PC-3 (cell line): ENCODE data around the gene TMEM51. TPM values are rescaled to one million over a fixed set of nuclear protein-coding genes. Genes with fewer than 3 reads are reported as not detected.

Experiments used
- ATAC-seq: fragments of 200-7000 bp; cut with Tn5 transposase; 2 replicates; pipeline ENCODE4 v1.9.1; 2020; ENCODE audit warnings: mild to moderate bottlenecking, moderate library complexity
- BruUV-seq: library from RNA; stranded (reverse); fragments of 400-500 nt; replicated peaks from 2 replicates; lab custom pipeline; 2021; lab: Mats Ljungman, UMichigan
- CTCF ChIA-PET: fragments of 300-600 bp; sonication (Branson Sonifier 250); formaldehyde crosslinking; loops from one replicate; lab custom pipeline; 2022; ENCODE audit warnings: antibody characterized with exemption; lab: Charles Lee
- POLR2A ChIA-PET: fragments of 300-600 bp; sonication (Branson Sonifier 250); formaldehyde crosslinking; loops from one replicate; lab custom pipeline; 2022; ENCODE audit warnings: antibody characterized with exemption; ENCODE audit not compliant: unreplicated experiment; lab: Charles Lee
- DNase-seq: peaks from one replicate; pipeline ENCODE4 v3.0.0-alpha.2; 2015
- H2AFZ ChIP-seq: fragments of 300-600 bp; sonication (generic); 2 replicates; pipeline ENCODE4 v1.6.0; 2016; ENCODE audit warnings: antibody characterized with exemption, low read length
- H3F3A ChIP-seq: fragments of 300-600 bp; sonication (generic); one replicate; pipeline ENCODE4 v1.6.0; 2017; ENCODE audit warnings: antibody characterized with exemption, low read length, control low read depth, mild to moderate bottlenecking; ENCODE audit not compliant: unreplicated experiment
- H3K27ac ChIP-seq: fragments of 300-600 bp; sonication (generic); 2 replicates; pipeline ENCODE4 v1.5.1; 2016; ENCODE audit warnings: mild to moderate bottlenecking, low read length
- H3K27me3 ChIP-seq: fragments of 300-600 bp; sonication (generic); 2 replicates; pipeline ENCODE4 v1.6.1; 2016; ENCODE audit warnings: low read length, mixed read lengths
- H3K36me3 ChIP-seq: fragments of 300-600 bp; sonication (generic); 2 replicates; pipeline ENCODE4 v1.6.1; 2016; ENCODE audit warnings: low read depth, mixed run types, low read length, mixed read lengths
- H3K4me1 ChIP-seq: fragments of 300-600 bp; sonication (generic); 2 replicates; pipeline ENCODE4 v1.5.1; 2016; ENCODE audit warnings: low read length; ENCODE audit not compliant: insufficient read depth
- H3K4me2 ChIP-seq: fragments of 300-600 bp; sonication (generic); 2 replicates; pipeline ENCODE4 v1.6.0; 2016; ENCODE audit warnings: low read length
- H3K4me3 ChIP-seq: fragments of 300-600 bp; sonication (generic); 2 replicates; pipeline ENCODE4 v1.5.1; 2016; ENCODE audit warnings: mild to moderate bottlenecking, low read length, mixed read lengths
- H3K79me2 ChIP-seq: fragments of 300-600 bp; sonication (generic); 2 replicates; pipeline ENCODE4 v1.6.1; 2017; ENCODE audit warnings: low read length, mixed read lengths
- H3K9ac ChIP-seq: fragments of 300-600 bp; sonication (generic); 2 replicates; pipeline ENCODE4 v1.6.0; 2016; ENCODE audit warnings: mild to moderate bottlenecking, low read length
- H3K9me2 ChIP-seq: fragments of 300-600 bp; sonication (generic); replicated peaks from 2 replicates; pipeline ENCODE4 v1.6.1; 2016; ENCODE audit warnings: mixed run types, low read length, mixed read lengths
- H3K9me3 ChIP-seq: fragments of 300-600 bp; sonication (generic); 2 replicates; pipeline ENCODE4 v1.6.1; 2016; ENCODE audit warnings: low read length, mixed read lengths
- H4K20me1 ChIP-seq: fragments of 300-600 bp; sonication (generic); 2 replicates; pipeline ENCODE4 v1.6.1; 2016; ENCODE audit warnings: low read length, mixed read lengths
- EZH2 ChIP-seq: fragments of 300-600 bp; sonication (generic); IDR thresholded peaks from one replicate; pipeline ENCODE4 v1.6.1; 2017; ENCODE audit warnings: antibody characterized with exemption, mild to moderate bottlenecking, low read length; ENCODE audit not compliant: unreplicated experiment
- EZH2phosphoT487 ChIP-seq: fragments of 300-600 bp; sonication (generic); IDR thresholded peaks from 2 replicates; pipeline ENCODE4 v1.6.1; 2018; ENCODE audit warnings: mild to moderate bottlenecking, antibody characterized with exemption, low read length, borderline replicate concordance
- intact Hi-C: fragments of 100-400 bp; cut with micrococcal nuclease; formaldehyde crosslinking; loops from 2 replicates; pipeline ENCODE4 v1.9.0; 2023
- total RNA-seq: library from RNA; depleted of rRNA; stranded (reverse); fragments of >200 nt; gene quantifications from 2 replicates; pipeline ENCODE4 v1.2.3, GENCODE V29; 2014
- TF ChIP-seq, protein P1 (sequence below): fragments of 300-600 bp; sonication (generic); conservative IDR thresholded peaks from 2 replicates; pipeline ENCODE4 v1.5.1; 2017; ENCODE audit warnings: antibody characterized with exemption, low read depth, mild to moderate bottlenecking, low read length

The TMEM51 gene
- total RNA-seq, 1 experiment from 2014 or later, result 20.8 TPM

GRCh38 chr1:15150376-15150775, 3.2 kb upstream of the TMEM51 start:
- DNase-seq (no peak), ATAC-seq (no peak)
- Histone ChIP-seq H3F3A (no peaks in the 10 kb centered on the region), H2AFZ (no peak overlapping the region), H3K79me2 (peaks cover 17% of the 10 kb centered on the region), H3K9ac (no peak overlapping the region), H3K9me2 (no peaks in the 10 kb centered on the region), H3K4me3 (no peak overlapping the region), H3K9me3 (no peaks in the 10 kb centered on the region), H3K27me3 (no peaks in the 10 kb centered on the region), H3K4me1 (peaks cover 21% of the 10 kb centered on the region), H3K27ac (no peak overlapping the region), H3K36me3 (no peaks in the 10 kb centered on the region), H3K4me2 (no peak overlapping the region), H4K20me1 (no peaks in the 10 kb centered on the region)
- BruUV-seq, result no TSS peak
- POLR2A ChIA-PET, result no interaction called here
- no peak for TF ChIP-seq EZH2phosphoT487
- TF ChIP-seq EZH2, result no peak
- TF ChIP-seq, protein P1, sequence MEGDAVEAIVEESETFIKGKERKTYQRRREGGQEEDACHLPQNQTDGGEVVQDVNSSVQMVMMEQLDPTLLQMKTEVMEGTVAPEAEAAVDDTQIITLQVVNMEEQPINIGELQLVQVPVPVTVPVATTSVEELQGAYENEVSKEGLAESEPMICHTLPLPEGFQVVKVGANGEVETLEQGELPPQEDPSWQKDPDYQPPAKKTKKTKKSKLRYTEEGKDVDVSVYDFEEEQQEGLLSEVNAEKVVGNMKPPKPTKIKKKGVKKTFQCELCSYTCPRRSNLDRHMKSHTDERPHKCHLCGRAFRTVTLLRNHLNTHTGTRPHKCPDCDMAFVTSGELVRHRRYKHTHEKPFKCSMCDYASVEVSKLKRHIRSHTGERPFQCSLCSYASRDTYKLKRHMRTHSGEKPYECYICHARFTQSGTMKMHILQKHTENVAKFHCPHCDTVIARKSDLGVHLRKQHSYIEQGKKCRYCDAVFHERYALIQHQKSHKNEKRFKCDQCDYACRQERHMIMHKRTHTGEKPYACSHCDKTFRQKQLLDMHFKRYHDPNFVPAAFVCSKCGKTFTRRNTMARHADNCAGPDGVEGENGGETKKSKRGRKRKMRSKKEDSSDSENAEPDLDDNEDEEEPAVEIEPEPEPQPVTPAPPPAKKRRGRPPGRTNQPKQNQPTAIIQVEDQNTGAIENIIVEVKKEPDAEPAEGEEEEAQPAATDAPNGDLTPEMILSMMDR, result no peak
- intact Hi-C loops, result no loop called here
- CTCF ChIA-PET, result no interaction called here

GRCh38 chr1:15151377-15151806, 2.2 kb upstream of the TMEM51 start:
- Histone ChIP-seq H4K20me1 (no peaks in the 10 kb centered on the region), H3K79me2 (peaks cover 27% of the 10 kb centered on the region), H3K9me2 (no peaks in the 10 kb centered on the region), H3K27ac (no peak overlapping the region), H3K9ac (no peak overlapping the region), H3F3A (no peaks in the 10 kb centered on the region), H3K4me2 (peak overlapping the region; percentile 88), H3K9me3 (no peaks in the 10 kb centered on the region), H3K4me3 (peak overlapping the region; percentile 76; the same call in 1 of the 2 replicates), H2AFZ (no peak overlapping the region; the same call in 1 of the 2 replicates), H3K27me3 (no peaks in the 10 kb centered on the region), H3K36me3 (no peaks in the 10 kb centered on the region), H3K4me1 (peaks cover 21% of the 10 kb centered on the region)
- ATAC-seq, result no peak
- DNase-seq, result no peak
- intact Hi-C loops, result no loop called here
- TF ChIP-seq EZH2phosphoT487, result no peak
- POLR2A ChIA-PET, result no interaction called here
- CTCF ChIA-PET, result interaction anchor here (0.6 to 1.1 kb wide), 2 partner anchors 49 to 60 kb away, joined by 3 to 4 read pairs; no protein-coding TSS in a partner anchor
- BruUV-seq, result no TSS peak

DNA sequence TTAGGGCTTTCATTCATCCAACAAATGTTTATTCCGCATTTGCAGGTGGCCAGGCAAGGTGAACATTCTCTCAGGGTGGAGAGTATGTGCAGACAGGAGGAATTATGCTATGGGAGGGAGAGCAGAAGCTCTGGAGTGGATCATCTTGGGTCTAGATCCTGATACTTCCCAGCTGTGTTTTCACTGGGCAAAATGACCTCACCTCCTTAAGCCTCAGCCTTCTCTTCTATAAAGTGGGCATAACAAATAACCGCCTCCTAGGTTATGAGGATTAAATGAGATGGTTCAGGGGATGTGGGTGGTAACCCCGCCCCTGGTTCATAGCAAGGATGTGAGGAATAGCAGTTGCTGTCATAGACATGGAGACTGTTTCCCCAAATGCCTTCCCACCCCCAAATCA, 1.7 kb upstream of the TMEM51 start:
- Histone ChIP-seq H3K9me2 (no peaks in the 10 kb centered on the region), H4K20me1 (no peaks in the 10 kb centered on the region), H3K9ac (peak overlapping the region; percentile 79), H3K4me2 (peak overlapping the region; percentile 88), H3K4me1 (peaks cover 21% of the 10 kb centered on the region), H3K9me3 (no peaks in the 10 kb centered on the region), H3K27me3 (no peaks in the 10 kb centered on the region), H3K36me3 (no peaks in the 10 kb centered on the region), H2AFZ (peak overlapping the region; percentile 79), H3K4me3 (peak overlapping the region; percentile 76), H3F3A (no peaks in the 10 kb centered on the region), H3K27ac (peak overlapping the region; percentile 67), H3K79me2 (peaks cover 32% of the 10 kb centered on the region)
- BruUV-seq, result no TSS peak
- ChIA-PET POLR2A (no interaction called here), CTCF (interaction anchor here (0.6 to 1.1 kb wide), 3 partner anchors 49 to 79 kb away, joined by 3 to 4 read pairs (median 4); no protein-coding TSS in a partner anchor)
- DNase-seq (no peak), ATAC-seq (no peak)
- TF ChIP-seq EZH2phosphoT487, result no peak
- no peak for TF ChIP-seq EZH2
- TF ChIP-seq, protein P1, result no peak
- intact Hi-C loops, result loop anchor here (1.0 to 2.0 kb wide), 4 partner anchors 23 to 120 kb away; no protein-coding TSS in a partner anchor
